ENCODE measurements around the gene LXN.
"Not testable (repeated sequence)": the region's sequence is repeated elsewhere in the genome, so short reads cannot be mapped to it uniquely, and the experiment has no call there.

LXN gene

GRCh38 chr3:158672215-158673176 is at the start of gene LXN:
Gene LXN, minus strand, starts transcription at chr3:158672648. Its CDS starts 170 bp downstream, at chr3:158672478.
- DNase-seq (ENCODE audit: low read depth): peak; percentile 83

GRCh38 chr3:158722108-158722507 is 49.7 kb upstream of the LXN start:
- DNase-seq (ENCODE audit: low read depth): no peak

GRCh38 chr3:158718490-158719170 is 46.2 kb upstream of the LXN start:
- peak; percentile 99 for DNase-seq (ENCODE audit: low read depth)

DNA sequence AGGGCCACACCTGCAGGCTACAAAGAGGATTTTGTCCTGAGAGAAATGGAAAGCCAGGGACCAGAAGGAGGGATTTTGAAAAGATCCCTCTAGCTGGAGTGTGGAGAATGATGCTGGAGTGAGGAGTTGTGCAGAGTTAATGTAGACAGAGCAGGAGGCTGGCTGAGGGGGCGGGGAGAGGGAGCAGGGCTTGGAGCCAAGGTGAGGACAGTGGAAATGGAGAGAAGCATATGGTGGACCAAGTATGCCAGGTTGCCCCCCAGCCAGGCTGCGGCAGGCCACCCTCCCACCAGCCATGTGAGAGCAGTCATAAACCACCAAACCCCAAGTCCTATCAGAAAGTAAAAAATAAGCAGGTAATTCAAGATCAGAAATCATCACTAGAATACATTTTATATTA is 45.1 kb upstream of the LXN start:
- DNase-seq (ENCODE audit: low read depth): no peak

DNA sequence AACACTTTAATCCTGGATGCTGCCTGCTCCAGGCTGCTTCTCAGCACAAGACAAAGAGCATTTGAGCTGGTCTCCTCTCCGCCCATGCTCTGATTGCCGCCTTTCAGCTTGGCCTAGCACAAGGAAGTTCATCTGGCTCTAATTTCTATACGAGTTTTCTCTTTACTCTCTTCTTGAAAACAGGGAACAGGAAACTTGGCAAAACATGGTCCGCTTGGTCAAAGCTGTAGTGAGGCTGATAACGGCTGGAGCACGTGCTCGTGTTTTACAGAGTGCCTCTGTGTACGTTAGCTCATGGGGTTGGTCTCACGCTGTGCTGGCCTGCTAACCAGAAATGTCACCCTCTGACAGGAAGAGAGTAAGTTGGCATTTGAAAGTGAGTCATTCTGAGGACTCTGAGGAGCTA is 40.6 kb upstream of the LXN start:
- no peak for DNase-seq (ENCODE audit: low read depth)

DNA sequence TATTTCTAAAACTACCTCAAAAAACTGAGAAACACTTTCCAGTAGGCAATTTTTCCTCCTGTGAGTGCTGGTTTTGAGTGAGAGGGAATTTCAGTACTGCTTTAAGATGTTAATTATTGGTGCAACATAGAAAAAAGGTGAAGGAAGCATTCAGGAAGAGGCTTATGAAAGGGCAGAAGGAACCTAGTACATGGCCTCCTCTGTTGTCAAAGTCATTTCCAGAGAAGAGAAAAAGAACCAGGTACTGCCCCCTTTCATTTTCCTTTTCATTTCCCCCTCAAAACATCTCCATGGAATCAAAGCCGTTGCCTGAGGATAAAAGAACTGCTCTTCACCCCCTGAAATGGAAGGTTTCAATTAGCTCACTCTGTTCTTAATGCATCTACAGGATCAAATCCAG is 40.0 kb upstream of the LXN start:
- no peak for DNase-seq (ENCODE audit: low read depth)

DNA sequence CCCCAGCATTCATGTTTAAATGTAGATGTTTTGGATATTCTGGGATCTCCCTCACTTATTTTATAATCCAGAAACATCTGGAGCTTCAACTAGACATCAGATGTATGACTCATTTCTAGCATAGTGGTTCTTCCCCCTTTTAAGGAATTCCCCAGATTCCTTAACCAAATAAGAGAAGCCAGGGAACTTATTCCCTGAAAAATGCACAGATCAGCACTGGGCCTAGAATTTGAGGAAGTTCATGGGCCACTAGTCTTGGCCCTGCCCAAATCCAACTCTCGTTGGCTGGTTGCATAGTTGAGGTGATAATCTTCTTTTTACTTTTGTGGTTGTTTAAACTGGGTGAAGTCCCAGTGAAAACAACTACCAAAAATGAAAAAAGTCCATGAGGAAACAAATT is 39.4 kb upstream of the LXN start:
- peak; percentile 67 for DNase-seq (ENCODE audit: low read depth)

- DNase-seq (ENCODE audit: low read depth): no peak
Observed at GRCh38 chr3:158710601-158711000, 38.2 kb upstream of the LXN start.

DNA sequence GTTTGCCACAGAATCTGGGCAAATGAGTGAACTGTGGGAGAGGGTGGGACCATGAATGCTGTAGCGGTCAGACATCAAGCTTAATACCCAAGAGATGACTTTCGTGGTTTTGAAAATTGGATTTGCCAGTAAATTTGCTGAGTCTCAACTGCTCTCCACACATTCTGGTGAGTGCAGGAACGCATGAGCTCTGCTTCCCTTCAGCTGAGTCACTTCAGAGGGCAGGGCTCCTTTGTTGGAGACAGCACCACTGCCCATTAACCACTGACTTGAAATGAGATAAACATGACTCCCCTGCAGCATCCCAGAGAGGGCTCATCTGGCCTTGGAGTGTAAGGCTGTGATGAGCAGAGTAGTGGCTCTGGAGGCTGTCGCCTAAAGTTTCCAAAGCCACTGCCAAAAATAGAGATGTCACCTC is 37.2 kb upstream of the LXN start:
- DNase-seq (ENCODE audit: low read depth): peak; percentile 99

DNA sequence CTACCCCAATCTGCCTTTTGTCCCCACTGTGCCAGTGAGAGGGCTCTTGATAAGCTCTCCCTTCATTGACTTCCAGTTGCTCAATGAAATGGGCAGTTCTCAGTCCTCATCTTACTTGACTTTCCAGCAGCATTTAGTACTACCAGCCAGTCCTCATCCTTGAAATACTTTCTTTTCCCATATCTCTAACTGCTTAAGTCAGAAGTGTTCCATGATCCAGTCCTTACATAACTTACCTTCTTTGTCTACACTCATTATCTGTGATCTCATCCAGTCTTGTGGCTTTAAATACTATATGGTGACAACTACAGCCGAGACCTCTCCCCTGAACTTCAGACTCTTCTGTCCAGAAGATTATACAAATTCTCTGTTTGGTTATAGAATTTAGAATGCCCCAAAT is 31.1 kb upstream of the LXN start:
- peak; percentile 54 for DNase-seq (ENCODE audit: low read depth)

DNA sequence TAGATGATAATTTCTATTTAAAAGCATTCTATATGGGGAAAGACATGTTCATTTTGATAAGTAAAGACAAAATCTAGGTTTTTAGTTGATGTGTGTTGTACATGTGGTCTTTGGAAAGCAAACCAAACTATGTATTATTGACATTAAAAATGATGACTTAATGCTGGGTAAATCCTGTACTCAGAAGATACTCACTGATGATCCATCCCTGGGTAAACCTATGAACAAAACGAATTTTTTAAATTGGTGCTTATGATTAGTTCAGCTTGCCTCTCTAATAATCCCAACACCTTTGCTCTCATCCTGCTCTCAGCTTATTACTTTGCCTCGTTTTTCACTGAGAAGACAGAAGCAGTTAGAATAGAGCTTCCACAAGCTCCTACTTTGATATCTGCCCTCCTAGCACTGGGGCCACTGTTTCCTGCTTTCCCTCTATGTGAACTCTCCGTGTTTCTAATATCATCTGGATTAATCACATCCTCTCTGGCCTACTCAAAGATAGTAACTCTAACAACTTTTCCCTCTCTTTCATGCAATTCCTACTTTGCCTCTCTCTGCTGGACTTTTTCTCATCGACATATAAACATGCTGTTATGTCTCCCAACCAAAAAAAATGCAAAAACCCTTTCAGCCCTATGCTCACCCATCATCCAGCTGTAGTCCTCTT is 30.5 kb upstream of the LXN start:
- peak; percentile 77 for DNase-seq (ENCODE audit: low read depth)

GRCh38 chr3:158701420-158702065 is 29.1 kb upstream of the LXN start:
- DNase-seq (ENCODE audit: low read depth): no peak

DNA sequence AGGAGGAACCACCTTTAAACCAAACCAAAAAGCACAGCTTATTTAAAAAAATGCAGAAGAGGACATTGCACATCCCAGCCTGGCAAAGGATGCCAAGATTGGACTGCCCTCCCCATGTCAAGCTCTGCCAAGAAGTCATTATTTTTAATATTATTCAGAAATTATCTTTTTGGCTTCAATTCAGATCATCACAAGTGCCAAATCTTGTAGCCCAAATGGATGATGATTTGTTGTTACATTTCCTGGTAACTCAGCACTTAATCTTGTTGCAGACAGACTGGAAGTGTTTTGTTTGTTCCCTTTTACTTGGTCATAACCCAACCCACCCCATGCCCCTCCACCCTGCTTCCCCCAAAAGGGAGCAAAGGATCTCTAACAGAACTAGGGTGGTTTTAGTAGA is 28.1 kb upstream of the LXN start:
- no peak for DNase-seq (ENCODE audit: low read depth)

GRCh38 chr3:158696618-158697017 is 24.2 kb upstream of the LXN start:
- no peak for DNase-seq (ENCODE audit: low read depth)

DNA sequence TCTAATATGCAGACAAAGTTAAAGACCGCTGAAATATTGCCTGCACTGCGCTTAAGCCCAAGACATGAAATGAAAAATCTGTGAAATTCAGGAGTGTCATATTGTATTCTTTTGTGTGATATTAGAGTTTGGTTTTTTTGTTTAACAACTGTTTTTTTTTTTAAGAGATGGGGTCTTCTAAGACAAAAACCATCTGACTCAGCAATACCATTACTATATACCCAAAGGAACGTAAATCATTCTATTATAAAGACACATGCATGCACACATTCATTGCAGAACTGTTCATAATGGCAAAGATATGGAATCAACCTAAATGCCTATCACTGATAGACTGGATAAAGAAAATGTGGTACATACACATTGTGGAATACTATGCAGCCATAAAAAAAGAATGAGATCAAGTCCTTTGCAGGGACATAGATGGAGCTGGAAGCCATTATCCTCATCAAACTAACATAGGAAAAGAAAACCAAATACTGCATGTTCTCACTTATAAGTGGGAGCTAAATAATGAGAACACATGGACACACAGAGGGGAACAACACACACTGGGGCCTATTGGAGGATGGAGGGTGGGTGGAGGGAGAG is 21.5 kb upstream of the LXN start:
- DNase-seq (ENCODE audit: low read depth): not testable (repeated sequence)

DNA sequence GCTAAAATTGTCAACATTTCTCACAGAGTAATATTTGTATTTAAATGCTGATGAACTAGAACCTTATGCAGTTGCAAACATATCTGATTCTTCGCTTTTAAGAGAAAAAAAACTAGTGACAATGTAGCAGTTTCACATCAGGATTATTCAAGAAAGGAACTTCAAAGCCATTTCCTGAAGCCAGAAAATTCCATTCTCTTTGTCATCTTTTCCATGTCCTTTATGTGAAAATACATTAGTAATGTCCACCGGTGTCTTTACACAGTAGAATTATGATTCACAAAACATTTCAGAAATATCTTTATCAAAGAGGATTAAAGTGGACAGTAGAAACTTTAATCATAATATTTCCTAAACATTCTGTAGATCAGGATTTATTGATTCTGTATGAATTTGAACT is 12.7 kb upstream of the LXN start:
- peak; percentile 4 for DNase-seq (ENCODE audit: low read depth)

DNA sequence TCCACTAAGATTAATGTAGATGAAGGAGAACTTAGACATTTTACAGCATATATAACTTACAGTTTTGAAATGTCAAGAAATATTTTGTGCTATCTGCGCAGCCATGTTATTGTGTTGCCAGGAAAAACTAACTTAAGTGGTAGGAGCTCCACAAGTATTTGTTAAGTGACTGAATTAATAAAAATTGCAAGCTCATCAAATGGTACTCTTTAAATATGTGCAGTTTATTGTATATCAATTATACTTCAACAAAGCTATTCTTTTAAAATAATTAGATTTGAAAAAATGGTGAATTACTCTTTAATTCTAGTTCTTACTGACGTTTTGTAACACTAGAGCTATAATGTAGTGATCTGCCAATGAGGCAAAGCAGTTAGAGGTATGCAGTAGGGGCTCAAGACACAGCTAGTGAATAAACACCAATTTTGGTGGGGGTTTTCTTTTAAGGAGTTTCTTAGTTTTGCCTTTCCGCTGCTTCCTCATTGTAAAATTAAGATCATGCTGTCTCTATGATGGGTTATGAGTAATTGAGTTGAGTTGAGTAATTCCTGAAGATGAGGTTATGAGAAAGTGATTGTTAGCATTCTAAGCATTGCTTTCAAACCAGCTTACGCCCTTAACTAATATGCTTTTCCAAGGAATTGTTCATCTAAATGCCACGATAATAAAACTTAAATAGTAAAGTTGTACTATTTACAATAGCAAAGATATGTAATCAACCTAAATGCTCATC is 10.9 kb upstream of the LXN start:
- peak; percentile 81 for DNase-seq (ENCODE audit: low read depth)

- DNase-seq (ENCODE audit: low read depth): no peak
Observed at GRCh38 chr3:158680861-158681260, 8.4 kb upstream of the LXN start.

DNA sequence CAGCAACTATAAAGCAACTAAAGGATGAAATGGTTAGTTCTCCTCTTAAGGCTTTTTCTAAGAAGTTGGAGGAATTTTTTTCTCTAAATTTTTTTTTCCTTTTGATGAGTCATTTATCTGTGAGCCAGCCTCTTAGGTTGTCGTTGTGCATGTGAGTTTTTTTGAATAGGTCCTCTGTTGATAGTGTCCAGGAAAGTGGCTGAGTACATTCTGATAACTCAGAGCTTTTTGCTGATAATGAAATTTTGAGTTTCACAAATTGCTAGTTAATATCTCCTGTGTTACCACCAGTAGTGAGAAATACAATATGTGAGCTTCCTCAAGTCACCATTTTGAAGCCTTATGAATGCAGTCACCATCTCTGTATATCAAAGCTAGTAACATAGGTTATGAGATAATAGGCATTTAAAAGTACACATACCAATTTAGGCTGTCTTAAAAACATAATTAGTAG is 7.1 kb upstream of the LXN start:
- DNase-seq (ENCODE audit: low read depth): peak; percentile 13

GRCh38 chr3:158678687-158679086 is 6.2 kb upstream of the LXN start:
- DNase-seq (ENCODE audit: low read depth): no peak

- DNase-seq (ENCODE audit: low read depth): peak; percentile 10
Observed at GRCh38 chr3:158671821-158672214, 630 bp downstream of the LXN start.
